Retinal pigment epithelial cell (primary cell): ENCODE results near the gene SHKBP1.

Experiments
- DNase-seq: peaks from one replicate; pipeline ENCODE4 v3.0.0-alpha.2; 2010; ENCODE audit warnings: low read depth
- H3K4me3 ChIP-seq: 2 replicates; pipeline ENCODE4 v1.5.1; 2011; ENCODE audit warnings: mild to moderate bottlenecking, low read length, control low read depth, moderate library complexity
- TF ChIP-seq, protein P1 (sequence below): conservative IDR thresholded peaks from 2 replicates; pipeline ENCODE4 v1.5.1; 2011; ENCODE audit warnings: low read depth, low read length, control low read depth, inconsistent platforms

The SHKBP1 gene

GRCh38 chr19:40638327-40638726 is 61.7 kb downstream of the SHKBP1 start:
- no peak overlapping the region for H3K4me3 ChIP-seq
- TF ChIP-seq, protein P1, sequence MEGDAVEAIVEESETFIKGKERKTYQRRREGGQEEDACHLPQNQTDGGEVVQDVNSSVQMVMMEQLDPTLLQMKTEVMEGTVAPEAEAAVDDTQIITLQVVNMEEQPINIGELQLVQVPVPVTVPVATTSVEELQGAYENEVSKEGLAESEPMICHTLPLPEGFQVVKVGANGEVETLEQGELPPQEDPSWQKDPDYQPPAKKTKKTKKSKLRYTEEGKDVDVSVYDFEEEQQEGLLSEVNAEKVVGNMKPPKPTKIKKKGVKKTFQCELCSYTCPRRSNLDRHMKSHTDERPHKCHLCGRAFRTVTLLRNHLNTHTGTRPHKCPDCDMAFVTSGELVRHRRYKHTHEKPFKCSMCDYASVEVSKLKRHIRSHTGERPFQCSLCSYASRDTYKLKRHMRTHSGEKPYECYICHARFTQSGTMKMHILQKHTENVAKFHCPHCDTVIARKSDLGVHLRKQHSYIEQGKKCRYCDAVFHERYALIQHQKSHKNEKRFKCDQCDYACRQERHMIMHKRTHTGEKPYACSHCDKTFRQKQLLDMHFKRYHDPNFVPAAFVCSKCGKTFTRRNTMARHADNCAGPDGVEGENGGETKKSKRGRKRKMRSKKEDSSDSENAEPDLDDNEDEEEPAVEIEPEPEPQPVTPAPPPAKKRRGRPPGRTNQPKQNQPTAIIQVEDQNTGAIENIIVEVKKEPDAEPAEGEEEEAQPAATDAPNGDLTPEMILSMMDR: no peak
- no peak for DNase-seq

DNA sequence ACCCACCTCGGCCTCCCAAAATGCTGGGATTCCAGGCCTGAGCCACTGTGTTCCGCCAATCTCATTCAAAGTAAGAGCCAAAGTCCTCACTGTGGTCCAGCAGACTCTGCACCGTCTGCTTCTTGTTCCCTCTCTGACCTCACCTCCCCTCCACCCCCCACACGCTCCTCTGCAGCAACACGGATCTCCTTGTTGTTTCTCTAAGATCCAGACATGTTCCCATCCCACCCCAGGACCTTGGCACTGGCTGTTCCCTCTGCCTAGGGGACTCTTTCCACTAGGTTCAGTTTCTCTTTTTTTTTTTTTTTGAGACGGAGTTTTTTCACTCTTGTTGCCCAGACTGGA is 62.9 kb downstream of the SHKBP1 start:
- TF ChIP-seq, protein P1: no peak
- no peak overlapping the region for H3K4me3 ChIP-seq

GRCh38 chr19:40640744-40641143 is 64.1 kb downstream of the SHKBP1 start:
- DNase-seq: no peak
- TF ChIP-seq, protein P1: no peak

More for the DNA sequence above, 62.9 kb downstream of the SHKBP1 start:
- DNase-seq: no peak

More at GRCh38 chr19:40640744-40641143, 64.1 kb downstream of the SHKBP1 start:
- H3K4me3 ChIP-seq: no peak overlapping the region
